ENCODE data around the gene TNFRSF12A. TPM values are rescaled to one million over a fixed set of nuclear protein-coding genes. Genes with fewer than 3 reads are reported as not detected.
"Not testable (repeated sequence)": the region's sequence is repeated elsewhere in the genome, so short reads cannot be mapped to it uniquely, and the experiment has no call there.

TNFRSF12A gene
- total and polyA plus RNA-seq, 9 of the 15 experiments (the other 6 are each of a cell fraction or from before 2014, with no cell fraction given) = 0.41 to 61.8 (median 26.5) TPM

DNA sequence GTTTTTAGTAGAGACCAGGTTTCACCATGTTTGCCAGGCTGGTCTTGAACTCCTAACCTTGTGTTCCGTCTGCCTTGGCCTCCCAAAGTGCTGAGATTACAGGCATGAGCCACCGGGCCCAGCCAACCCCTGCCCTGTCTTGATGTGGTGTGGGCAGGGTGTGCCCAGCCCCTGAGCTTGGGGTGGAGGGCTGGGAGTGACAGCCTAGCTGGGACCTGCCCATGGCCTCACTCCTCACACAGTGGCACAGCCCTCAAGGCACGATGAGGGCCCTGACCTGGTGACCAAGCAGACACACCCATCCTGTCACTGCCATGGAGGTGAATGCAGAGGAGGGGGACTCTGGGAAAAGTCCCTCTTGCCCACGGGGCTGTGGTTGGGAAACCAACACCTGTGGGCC, 48.3 kb downstream of the TNFRSF12A start (continued):
- TF ChIP-seq, protein P1, sequence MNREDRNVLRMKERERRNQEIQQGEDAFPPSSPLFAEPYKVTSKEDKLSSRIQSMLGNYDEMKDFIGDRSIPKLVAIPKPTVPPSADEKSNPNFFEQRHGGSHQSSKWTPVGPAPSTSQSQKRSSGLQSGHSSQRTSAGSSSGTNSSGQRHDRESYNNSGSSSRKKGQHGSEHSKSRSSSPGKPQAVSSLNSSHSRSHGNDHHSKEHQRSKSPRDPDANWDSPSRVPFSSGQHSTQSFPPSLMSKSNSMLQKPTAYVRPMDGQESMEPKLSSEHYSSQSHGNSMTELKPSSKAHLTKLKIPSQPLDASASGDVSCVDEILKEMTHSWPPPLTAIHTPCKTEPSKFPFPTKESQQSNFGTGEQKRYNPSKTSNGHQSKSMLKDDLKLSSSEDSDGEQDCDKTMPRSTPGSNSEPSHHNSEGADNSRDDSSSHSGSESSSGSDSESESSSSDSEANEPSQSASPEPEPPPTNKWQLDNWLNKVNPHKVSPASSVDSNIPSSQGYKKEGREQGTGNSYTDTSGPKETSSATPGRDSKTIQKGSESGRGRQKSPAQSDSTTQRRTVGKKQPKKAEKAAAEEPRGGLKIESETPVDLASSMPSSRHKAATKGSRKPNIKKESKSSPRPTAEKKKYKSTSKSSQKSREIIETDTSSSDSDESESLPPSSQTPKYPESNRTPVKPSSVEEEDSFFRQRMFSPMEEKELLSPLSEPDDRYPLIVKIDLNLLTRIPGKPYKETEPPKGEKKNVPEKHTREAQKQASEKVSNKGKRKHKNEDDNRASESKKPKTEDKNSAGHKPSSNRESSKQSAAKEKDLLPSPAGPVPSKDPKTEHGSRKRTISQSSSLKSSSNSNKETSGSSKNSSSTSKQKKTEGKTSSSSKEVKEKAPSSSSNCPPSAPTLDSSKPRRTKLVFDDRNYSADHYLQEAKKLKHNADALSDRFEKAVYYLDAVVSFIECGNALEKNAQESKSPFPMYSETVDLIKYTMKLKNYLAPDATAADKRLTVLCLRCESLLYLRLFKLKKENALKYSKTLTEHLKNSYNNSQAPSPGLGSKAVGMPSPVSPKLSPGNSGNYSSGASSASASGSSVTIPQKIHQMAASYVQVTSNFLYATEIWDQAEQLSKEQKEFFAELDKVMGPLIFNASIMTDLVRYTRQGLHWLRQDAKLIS (CRISPR knock-in tag; IDR thresholded peaks at IDR 0.05) = no peak
- TF ChIP-seq FOXA1 (IDR thresholded peaks at IDR 0.05; ENCODE audit: borderline replicate concordance) (no peak), PHF21A (IDR thresholded peaks at IDR 0.05; ENCODE audit: borderline replicate concordance, low read depth) (no peak), SAFB (IDR thresholded peaks at IDR 0.05; ENCODE audit: borderline replicate concordance, low read depth, low read length) (no peak), HDGF (IDR thresholded peaks at IDR 0.05) (no peak), YY1 (IDR thresholded peaks at IDR 0.05; ENCODE audit: borderline replicate concordance in 1 of 3, control insufficient read depth in 1 of 3, extremely low read depth in 1 of 3, insufficient read depth in 3 of 3, insufficient read length in 1 of 3, insufficient replicate concordance in 2 of 3, low read depth in 1 of 3, low read length in 2 of 3) (no peak)

DNA sequence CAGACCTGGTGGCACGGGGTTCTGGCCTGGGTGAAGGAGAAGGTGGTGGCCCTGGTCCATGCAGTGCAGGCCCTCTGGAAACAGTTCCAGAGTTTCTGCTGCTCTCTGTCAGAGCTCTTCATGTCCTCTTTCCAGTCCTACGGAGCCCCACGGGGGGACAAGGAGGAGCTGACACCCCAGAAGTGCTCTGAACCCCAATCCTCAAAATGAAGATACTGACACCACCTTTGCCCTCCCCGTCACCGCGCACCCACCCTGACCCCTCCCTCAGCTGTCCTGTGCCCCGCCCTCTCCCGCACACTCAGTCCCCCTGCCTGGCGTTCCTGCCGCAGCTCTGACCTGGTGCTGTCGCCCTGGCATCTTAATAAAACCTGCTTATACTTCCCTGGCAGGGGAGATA, 49.0 kb downstream of the TNFRSF12A start:
- BruUV-seq (replicated peaks); in situ Hi-C loops (cut with MboI); H3K9me1 ChIP-seq (ENCODE audit: control insufficient read depth, insufficient read depth, low read length); H3K4me3 ChIP-seq; H3K4me2 ChIP-seq (ENCODE audit: insufficient read depth, low read length); intact Hi-C loops (cut with micrococcal nuclease); DNase-seq (ENCODE audit: extremely low read depth in 1 of 4, low spot score in 3 of 4); ATAC-seq; H3K27ac ChIP-seq (ENCODE audit: extremely low read depth, low read depth, low read length); H4K20me1 ChIP-seq (replicated peaks; ENCODE audit: control insufficient read depth, insufficient read depth, low read length); CTCF ChIA-PET (ENCODE audit: low intra/inter-chr PET ratio); H3K9me3 ChIP-seq (replicated peaks; ENCODE audit: control insufficient read depth, insufficient read depth, low read depth, low read length); H3K9ac ChIP-seq (ENCODE audit: insufficient read depth in 1 of 2, low read depth in 2 of 2, low read length in 2 of 2); H3K27me3 ChIP-seq (ENCODE audit: control insufficient read depth in 2 of 2, insufficient read depth in 2 of 2, low read length in 2 of 2); FAIRE-seq; H3K79me2 ChIP-seq (ENCODE audit: control insufficient read depth, insufficient read depth, low read length); H3K36me3 ChIP-seq (ENCODE audit: control insufficient read depth, insufficient read depth, low read length): not testable (repeated sequence)
- Histone ChIP-seq H2AFZ (ENCODE audit: low read depth, low read length) (0 out of 2 replicates have a peak overlapping the region, but pooled peaks have one; percentile 4), H3K4me1 (replicated peaks in 1 of 2; ENCODE audit: control insufficient read depth in 2 of 2, insufficient read depth in 2 of 2, low read length in 2 of 2) (peaks cover 8 to 41% of the 10 kb centered on the region in 2 experiments; a peak in 4 of 5 replicates)
- 58% methylated on average over 6 of the region's 11 CpGs for WGBS (ENCODE audit: insufficient coverage, low coverage, missing lambda C conversion rate)
- POLR2A ChIA-PET = interaction anchor here (0.5 kb wide), 1 partner anchor 170 kb away, joined by 3 read pairs; no protein-coding TSS in a partner anchor

Data from K562 (cell line).